G401 (cell line): ENCODE results near the gene RPLP2. TPM values are rescaled to one million over a fixed set of nuclear protein-coding genes. Genes with fewer than 3 reads are reported as not detected.

ENCODE experiments used
- DNase-seq: peaks from one replicate; pipeline ENCODE4 v3.0.0-alpha.2; 2015; ENCODE audit warnings: low spot score
- in situ Hi-C: cut with HindIII; loops from 2 replicates; pipeline ENCODE4 v1.10.0; 2016; ENCODE audit warnings: low sequenced_read_pairs, mixed read lengths
- total RNA-seq: library from RNA; depleted of rRNA; stranded (reverse); fragments of >200 nt; shearing (Covaris generic); gene quantifications from 2 replicates; pipeline ENCODE4 v1.2.3, GENCODE V29; 2014; rRNA removed

RPLP2 gene
- total RNA-seq, 1 experiment from 2014 or later = 422 TPM

- no peak for DNase-seq
- in situ Hi-C loops = no loop called here
These were observed 46.6 kb downstream of the RPLP2 start for GRCh38 chr11:856397-856796.

- DNase-seq = no peak
- in situ Hi-C loops = no loop called here
These were observed 48.4 kb downstream of the RPLP2 start for GRCh38 chr11:858053-858761.

DNA sequence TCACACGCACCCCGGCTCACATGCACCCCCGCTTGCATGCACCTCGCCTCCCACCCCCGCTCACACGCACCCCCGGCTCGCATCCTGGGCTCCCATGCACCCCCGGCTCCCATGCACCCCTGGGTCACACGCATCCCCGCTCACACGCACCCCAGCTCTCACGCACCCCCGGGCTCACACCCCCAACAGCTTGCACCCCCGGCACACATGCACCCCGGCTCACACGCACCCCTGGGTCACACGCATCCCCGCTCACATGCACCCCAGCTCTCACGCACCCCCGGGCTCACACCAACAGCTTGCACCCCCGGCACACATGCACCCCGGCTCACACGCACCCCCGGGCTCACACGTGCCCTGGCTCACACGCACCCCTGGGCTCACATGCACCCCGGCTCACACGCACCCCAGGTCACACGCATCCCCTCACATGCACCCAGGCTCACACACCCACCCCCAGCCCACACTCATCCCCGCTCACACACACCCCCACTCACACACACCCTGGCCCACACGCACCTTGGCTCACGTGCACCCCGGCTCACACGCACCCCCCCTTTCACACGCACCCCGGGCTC is 49.1 kb downstream of the RPLP2 start:
- DNase-seq = no peak
- in situ Hi-C loops = no loop called here

DNA sequence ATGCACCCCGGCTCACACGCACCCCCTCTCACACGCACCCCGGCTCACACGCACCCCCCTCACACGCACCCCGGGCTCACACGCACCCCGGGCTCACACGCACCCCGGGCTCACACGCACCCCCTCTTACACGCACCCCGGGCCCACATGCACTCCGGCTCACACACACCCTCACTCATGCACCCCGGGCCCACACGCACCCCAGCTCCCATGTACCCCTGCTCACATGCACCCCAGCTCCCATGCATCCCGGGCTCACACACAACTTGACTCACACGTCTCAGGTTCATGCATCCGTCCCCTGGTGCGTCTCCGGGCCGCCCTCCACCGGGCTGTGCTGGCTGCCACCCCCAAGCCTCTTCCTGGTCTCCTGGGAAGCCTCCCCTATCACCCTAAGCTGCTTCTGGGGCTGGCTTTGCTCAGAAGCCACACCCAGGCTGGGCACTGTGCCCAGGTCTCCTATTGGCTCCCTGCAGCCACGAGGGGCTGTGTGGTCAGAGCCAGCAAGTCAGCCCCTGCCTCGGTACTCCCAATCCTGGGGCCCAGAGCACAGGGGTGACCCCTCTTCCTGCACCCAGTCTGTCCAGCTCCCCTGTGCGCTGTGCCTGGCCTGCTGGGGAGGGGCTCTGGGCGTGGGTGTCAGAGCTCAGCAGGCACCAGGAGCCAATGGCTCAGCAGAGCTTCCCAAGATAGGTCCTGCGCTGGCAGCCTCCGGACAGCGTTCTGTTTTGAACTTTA is 49.8 kb downstream of the RPLP2 start:
- peak; percentile 95 for DNase-seq
- in situ Hi-C loops = no loop called here

DNA sequence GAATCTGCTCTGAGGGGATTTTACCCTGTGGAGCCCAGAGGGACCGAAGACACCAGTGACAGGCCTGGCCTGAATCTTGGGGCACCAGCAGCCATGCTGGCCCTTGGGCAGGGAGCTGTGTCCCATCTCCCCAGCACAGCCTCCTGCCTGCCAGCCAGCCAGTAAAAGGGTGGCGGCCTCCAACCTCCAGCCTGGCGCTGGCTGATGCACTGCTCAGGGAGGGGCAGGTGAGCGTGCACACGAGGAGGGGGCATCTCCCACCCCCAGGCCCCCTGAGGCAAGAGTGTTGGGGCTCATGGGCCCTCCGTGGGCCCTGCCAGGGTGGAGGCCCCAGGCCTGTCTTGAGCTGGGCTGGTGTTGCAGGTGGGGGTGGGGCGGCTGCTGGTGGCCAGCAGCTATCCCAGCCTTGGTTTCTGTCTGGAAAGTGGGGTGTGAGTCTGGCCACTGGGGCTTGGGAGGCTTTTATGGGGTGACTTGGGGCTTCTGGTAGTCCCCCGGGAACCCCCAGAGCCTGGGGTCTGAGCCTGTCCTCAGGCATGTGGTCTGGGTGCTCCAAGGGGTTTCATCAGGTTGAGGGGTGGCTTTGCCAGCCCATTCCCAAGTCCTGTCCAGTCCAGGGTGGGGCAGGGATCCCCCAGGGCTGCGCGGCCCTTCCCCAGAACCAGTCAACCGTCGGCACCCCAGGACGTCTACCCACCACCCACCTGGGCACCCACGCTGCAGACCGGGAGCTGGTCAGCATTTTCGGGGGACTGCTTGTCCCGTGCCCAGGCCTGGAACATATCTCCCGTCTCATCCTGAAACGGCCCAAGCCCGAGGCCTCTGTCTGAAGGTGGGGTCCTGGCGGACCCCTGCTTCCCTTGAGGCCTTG is 50.7 kb downstream of the RPLP2 start:
- DNase-seq = no peak
- in situ Hi-C loops = no loop called here

GRCh38 chr11:861105-861479 is 51.3 kb downstream of the RPLP2 start:
- in situ Hi-C loops = no loop called here
- no peak for DNase-seq

- in situ Hi-C loops = no loop called here
- no peak for DNase-seq
These were observed 52.4 kb downstream of the RPLP2 start for GRCh38 chr11:862081-862661.

Other genes with a start within 250 kb of the RPLP2 start
- 2.0 and 2.1 TPM in 2 replicates for gene LMNTD2, start 249.2 kb upstream of the RPLP2 start, total RNA-seq
- gene RASSF7, start 249.0 kb upstream of the RPLP2 start, total RNA-seq = 43.1 and 107 TPM in 2 replicates
- gene PHRF1, start 233.5 kb upstream of the RPLP2 start, total RNA-seq = 34.8 and 39.3 TPM in 2 replicates
- gene IRF7, start 194.0 kb upstream of the RPLP2 start, total RNA-seq = 1.1 and 3.6 TPM in 2 replicates
- not detected in 2 replicates for gene CDHR5, start 185.0 kb upstream of the RPLP2 start, total RNA-seq
- not detected in 2 replicates for gene SCT, start 182.8 kb upstream of the RPLP2 start, total RNA-seq
- gene DRD4, start 172.7 kb upstream of the RPLP2 start, total RNA-seq = not detected in 2 replicates
- 70.5 and 73.2 TPM in 2 replicates for gene DEAF1, start 114.7 kb upstream of the RPLP2 start, total RNA-seq
- 14.8 and 19.8 TPM in 2 replicates for gene TMEM80, start 114.2 kb upstream of the RPLP2 start, total RNA-seq
- gene EPS8L2, start 103.7 kb upstream of the RPLP2 start, total RNA-seq = 18.2 and 27.9 TPM in 2 replicates
- 201 and 229 TPM in 2 replicates for gene TALDO1, start 62.5 kb upstream of the RPLP2 start, total RNA-seq
- 56.6 and 63.4 TPM in 2 replicates for gene GATD1, start 32.5 kb upstream of the RPLP2 start, total RNA-seq
- 0.74 and 0.95 TPM in 2 replicates for gene CEND1, start 19.9 kb upstream of the RPLP2 start, total RNA-seq
- gene SLC25A22, start 11.7 kb upstream of the RPLP2 start, total RNA-seq = 48.2 and 76.5 TPM in 2 replicates
- 25.5 and 29.5 TPM in 2 replicates for gene PIDD1, start 4.7 kb upstream of the RPLP2 start, total RNA-seq
- gene PNPLA2, start 8.9 kb downstream of the RPLP2 start, total RNA-seq = 8.2 and 10.3 TPM in 2 replicates
- gene CRACR2B, start 18.0 kb downstream of the RPLP2 start, total RNA-seq = 28.3 and 47.8 TPM in 2 replicates
- gene CD151, start 23.0 kb downstream of the RPLP2 start, total RNA-seq = 179 and 226 TPM in 2 replicates
- 139 and 191 TPM in 2 replicates for gene POLR2L, start 32.6 kb downstream of the RPLP2 start, total RNA-seq
- gene TSPAN4, start 32.9 kb downstream of the RPLP2 start, total RNA-seq = 182 and 224 TPM in 2 replicates
- gene CHID1, start 100.8 kb downstream of the RPLP2 start, total RNA-seq = 64.2 and 83.4 TPM in 2 replicates
- 47.5 and 57.1 TPM in 2 replicates for gene AP2A2, start 115.9 kb downstream of the RPLP2 start, total RNA-seq
- gene MUC6, start 226.8 kb downstream of the RPLP2 start, total RNA-seq = not detected in 2 replicates